Liver (tissue), 9 donors: Measurements from ENCODE around the gene STAT5B. TPM values are rescaled to one million over a fixed set of nuclear protein-coding genes. Genes with fewer than 3 reads are reported as not detected.
A peak's percentile ranks its signal among the peaks of the same experiment; 100 is the strongest.

Experiments used
- DNase-seq: peaks from one replicate; pipeline ENCODE4 v3.0.0-alpha.2; 2017; ENCODE audit warnings: low spot score
- H3K27ac ChIP-seq, 2 donors: one replicate each; pipeline ENCODE4 v1.7.0; 2013; ENCODE audit warnings: inconsistent platforms in 2 of 2, low read length in 2 of 2, control low read depth in 1 of 2, low read depth in 1 of 2, mild to moderate bottlenecking in 1 of 2
- H3K27me3 ChIP-seq, 4 donors: one replicate each; pipeline versions ENCODE4 v1.6.1 to v1.7.0; 2013; ENCODE audit warnings: low read length in 3 of 4, inconsistent platforms in 1 of 4, mild to moderate bottlenecking in 1 of 4, moderate library complexity in 1 of 4; ENCODE audit not compliant: control insufficient read depth in 4 of 4, insufficient read depth in 4 of 4
- H3K36me3 ChIP-seq, 4 donors: one replicate each; pipeline versions ENCODE4 v1.6.1 to v1.7.0; 2013; ENCODE audit warnings: low read length in 3 of 4, mild to moderate bottlenecking in 3 of 4, low read depth in 1 of 4, moderate library complexity in 1 of 4; ENCODE audit not compliant: control insufficient read depth in 4 of 4, insufficient read depth in 3 of 4
- H3K4me1 ChIP-seq, 4 donors: one replicate each; pipeline versions ENCODE4 v1.6.1 to v1.7.0; 2013; ENCODE audit warnings: low read length in 3 of 4, mild to moderate bottlenecking in 3 of 4, moderate library complexity in 1 of 4; ENCODE audit not compliant: control insufficient read depth in 4 of 4, insufficient read depth in 4 of 4
- H3K4me3 ChIP-seq, 3 donors: one replicate each; pipeline versions ENCODE4 v1.6.1 to v1.7.0; 2013; ENCODE audit warnings: low read length in 3 of 3, control low read depth in 1 of 3, low read depth in 1 of 3, mild to moderate bottlenecking in 1 of 3
- H3K9ac ChIP-seq, 2 donors: one replicate each; pipeline ENCODE4 v1.7.0; 2013; ENCODE audit warnings: low read length in 2 of 2, mild to moderate bottlenecking in 2 of 2, moderate library complexity in 2 of 2, control low read depth in 1 of 2, low read depth in 1 of 2
- H3K9me3 ChIP-seq, 4 donors: one replicate each; pipeline versions ENCODE4 v1.6.1 to v1.7.0; 2013; ENCODE audit warnings: low read length in 3 of 4; ENCODE audit not compliant: control insufficient read depth in 4 of 4
- FOXA2 ChIP-seq: IDR thresholded peaks from 2 replicates; pipeline ENCODE4 v1.6.1; 2016; ENCODE audit warnings: antibody characterized with exemption
- GABPA ChIP-seq, 2 donors: IDR thresholded peaks in 1 of 2; conservative IDR thresholded peaks in 1 of 2; 2 replicates each; pipeline ENCODE4 v1.6.1; 2016; ENCODE audit warnings: antibody characterized with exemption in 2 of 2, mild to moderate bottlenecking in 1 of 2, moderate library complexity in 1 of 2
- HNF4G ChIP-seq: IDR thresholded peaks from 2 replicates; pipeline ENCODE4 v1.6.1; 2016; ENCODE audit warnings: antibody characterized with exemption
- JUND ChIP-seq, 2 donors: IDR thresholded peaks; 2 replicates each; pipeline ENCODE4 v1.6.1; 2016; ENCODE audit warnings: antibody characterized with exemption in 2 of 2
- NR2F2 ChIP-seq: IDR thresholded peaks from 2 replicates; pipeline ENCODE4 v1.6.1; 2016; ENCODE audit warnings: antibody characterized with exemption
- RAD21 ChIP-seq, 2 donors: IDR thresholded peaks; 2 replicates each; pipeline ENCODE4 v1.6.1; 2016; ENCODE audit warnings: antibody characterized with exemption in 2 of 2, mild to moderate bottlenecking in 2 of 2
- SP1 ChIP-seq: IDR thresholded peaks from 2 replicates; pipeline ENCODE4 v1.6.1; 2018; ENCODE audit warnings: antibody characterized with exemption, mild to moderate bottlenecking
- ZBTB33 ChIP-seq: IDR thresholded peaks from 2 replicates; pipeline ENCODE4 v1.6.1; 2016; ENCODE audit warnings: antibody characterized with exemption
- WGBS: extraction: QIAGEN DNeasy Blood & Tissue Kit; methylation state at CpG from one replicate; pipeline ENCODE4 v1.1.7; 2013; 5-methylcytosine and 5-hydroxymethylcytosine counted together
- polyA plus RNA-seq, 2 donors: library from polyadenylated mRNA; stranded (reverse) in 1 of 2; unstranded in 1 of 2; fragments of 200-250 nt in 1 of 2; fragments of >200 nt in 1 of 2; fragmentation: Nextera tagmentation in 1 of 2; extraction: Ambion mirVana in 1 of 2; gene quantifications; one replicate each; pipeline versions ENCODE4 v1.2.1 to v1.2.3, GENCODE V29; 2013 to 2015
- total RNA-seq, 2 donors: library from RNA; depleted of rRNA; stranded (reverse); fragments of >200 nt; gene quantifications; one replicate each; pipeline ENCODE4 v1.2.3, GENCODE V29; 2014
- TF ChIP-seq, protein P1 (sequence below): IDR thresholded peaks from 2 replicates; pipeline ENCODE4 v1.6.1; 2016; ENCODE audit warnings: antibody characterized with exemption
- TF ChIP-seq, protein P2 (sequence below): IDR thresholded peaks from 2 replicates; pipeline ENCODE4 v1.6.1; 2016; ENCODE audit warnings: antibody characterized with exemption
- TF ChIP-seq, protein P3 (sequence below): IDR thresholded peaks from 2 replicates; pipeline ENCODE4 v1.6.1; 2016; ENCODE audit warnings: antibody characterized with exemption, mild to moderate bottlenecking
- donor health status: healthy.
- donor health status: healthy.
- donor health status: healthy.
- donor health status: healthy.
- donor health status: healthy.

STAT5B gene
- total and polyA plus RNA-seq, 4 donors, result 6.7 to 33.9 (median 21.6) TPM

- TF ChIP-seq ZBTB33, result no peak
- TF ChIP-seq, protein P1, sequence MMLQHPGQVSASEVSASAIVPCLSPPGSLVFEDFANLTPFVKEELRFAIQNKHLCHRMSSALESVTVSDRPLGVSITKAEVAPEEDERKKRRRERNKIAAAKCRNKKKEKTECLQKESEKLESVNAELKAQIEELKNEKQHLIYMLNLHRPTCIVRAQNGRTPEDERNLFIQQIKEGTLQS, result no peak
These were observed 116.2 kb downstream of the STAT5B start (continued) for GRCh38 chr17:42159796-42160530.

DNA sequence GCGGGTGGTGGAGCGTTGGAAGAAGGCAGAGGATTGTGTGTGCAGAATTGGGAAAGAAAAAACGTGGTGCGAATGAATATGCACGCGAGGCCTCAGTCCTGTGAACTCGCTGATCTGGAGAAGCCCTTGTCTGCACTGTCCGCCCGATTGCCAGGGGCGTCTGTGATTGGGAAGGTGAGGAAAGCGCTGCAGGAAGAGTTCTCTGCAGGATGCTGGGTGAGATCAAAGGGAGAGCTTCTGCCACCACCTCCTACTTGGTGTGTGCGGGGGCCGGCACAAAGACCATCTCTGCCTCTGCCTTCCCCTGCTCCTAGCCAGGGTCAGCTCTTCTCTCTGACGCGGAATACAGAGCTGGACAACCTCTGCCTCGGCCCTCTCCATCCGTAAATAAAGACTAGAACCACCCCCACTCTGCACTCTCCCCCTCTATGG, 120.6 kb downstream of the STAT5B start:
- Histone ChIP-seq H3K9ac (no peak overlapping the region), H3K9me3 (no peaks in the 10 kb centered on the region), H3K27me3 (no peaks in the 10 kb centered on the region), H3K36me3 (no peaks in the 10 kb centered on the region), H3K4me3 (peak overlapping the region in 2 of 3 donors; percentile 32 to 58), H3K4me1 (peaks cover 0 to 22% (median 17%) of the 10 kb centered on the region in 4 donors), H3K27ac (no peak overlapping the region)
- WGBS, result 50% methylated on average over 17 of the region's 17 CpGs
- TF ChIP-seq GABPA (IDR thresholded peaks at IDR 0.05 in 1 of 2, conservative IDR thresholded peaks at IDR 0.05 in 1 of 2) (no peak), FOXA2 (no peak), HNF4G (no peak), ZBTB33 (no peak), JUND (IDR thresholded peaks at IDR 0.05) (no peak), SP1 (no peak), RAD21 (IDR thresholded peaks at IDR 0.05) (no peak), NR2F2 (no peak)
- TF ChIP-seq, protein P2, sequence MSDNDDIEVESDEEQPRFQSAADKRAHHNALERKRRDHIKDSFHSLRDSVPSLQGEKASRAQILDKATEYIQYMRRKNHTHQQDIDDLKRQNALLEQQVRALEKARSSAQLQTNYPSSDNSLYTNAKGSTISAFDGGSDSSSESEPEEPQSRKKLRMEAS, result no peak
- TF ChIP-seq, protein P1, result no peak
- TF ChIP-seq, protein P3, sequence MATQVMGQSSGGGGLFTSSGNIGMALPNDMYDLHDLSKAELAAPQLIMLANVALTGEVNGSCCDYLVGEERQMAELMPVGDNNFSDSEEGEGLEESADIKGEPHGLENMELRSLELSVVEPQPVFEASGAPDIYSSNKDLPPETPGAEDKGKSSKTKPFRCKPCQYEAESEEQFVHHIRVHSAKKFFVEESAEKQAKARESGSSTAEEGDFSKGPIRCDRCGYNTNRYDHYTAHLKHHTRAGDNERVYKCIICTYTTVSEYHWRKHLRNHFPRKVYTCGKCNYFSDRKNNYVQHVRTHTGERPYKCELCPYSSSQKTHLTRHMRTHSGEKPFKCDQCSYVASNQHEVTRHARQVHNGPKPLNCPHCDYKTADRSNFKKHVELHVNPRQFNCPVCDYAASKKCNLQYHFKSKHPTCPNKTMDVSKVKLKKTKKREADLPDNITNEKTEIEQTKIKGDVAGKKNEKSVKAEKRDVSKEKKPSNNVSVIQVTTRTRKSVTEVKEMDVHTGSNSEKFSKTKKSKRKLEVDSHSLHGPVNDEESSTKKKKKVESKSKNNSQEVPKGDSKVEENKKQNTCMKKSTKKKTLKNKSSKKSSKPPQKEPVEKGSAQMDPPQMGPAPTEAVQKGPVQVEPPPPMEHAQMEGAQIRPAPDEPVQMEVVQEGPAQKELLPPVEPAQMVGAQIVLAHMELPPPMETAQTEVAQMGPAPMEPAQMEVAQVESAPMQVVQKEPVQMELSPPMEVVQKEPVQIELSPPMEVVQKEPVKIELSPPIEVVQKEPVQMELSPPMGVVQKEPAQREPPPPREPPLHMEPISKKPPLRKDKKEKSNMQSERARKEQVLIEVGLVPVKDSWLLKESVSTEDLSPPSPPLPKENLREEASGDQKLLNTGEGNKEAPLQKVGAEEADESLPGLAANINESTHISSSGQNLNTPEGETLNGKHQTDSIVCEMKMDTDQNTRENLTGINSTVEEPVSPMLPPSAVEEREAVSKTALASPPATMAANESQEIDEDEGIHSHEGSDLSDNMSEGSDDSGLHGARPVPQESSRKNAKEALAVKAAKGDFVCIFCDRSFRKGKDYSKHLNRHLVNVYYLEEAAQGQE, result no peak
- no peak for DNase-seq
